Transverse colon (tissue), 4 donors: Measurements from ENCODE around the gene PRR7.
A peak's percentile ranks its signal among the peaks of the same experiment; 100 is the strongest.

Source experiments
- CTCF ChIP-seq, 5 experiments: fragments of 200-600 bp in 3 of 5; fragments of 450-650 bp in 2 of 5; sonication (generic) in 3 of 5; IDR thresholded peaks; 1 replicate in 2 of 5; 2 replicates in 3 of 5; pipeline ENCODE4 v1.5.1; 2016 to 2017; ENCODE audit warnings: antibody characterized with exemption in 5 of 5, inconsistent platforms in 3 of 5, mild to moderate bottlenecking in 2 of 5, moderate library complexity in 1 of 5
- EP300 ChIP-seq: sonication (generic); formaldehyde crosslinking; IDR thresholded peaks from one replicate; pipeline ENCODE4 v1.6.1; 2017; ENCODE audit warnings: antibody characterized with exemption, low read depth
- POLR2A ChIP-seq: fragments of 450-650 bp; IDR thresholded peaks from one replicate; pipeline ENCODE4 v1.6.1; 2016; ENCODE audit warnings: antibody characterized with exemption, mild to moderate bottlenecking, moderate library complexity
- POLR2AphosphoS5 ChIP-seq, 3 donors: sonication (generic); formaldehyde crosslinking; IDR thresholded peaks; one replicate each; pipeline ENCODE4 v1.6.1; 2016; ENCODE audit warnings: antibody characterized with exemption in 3 of 3

DNA sequence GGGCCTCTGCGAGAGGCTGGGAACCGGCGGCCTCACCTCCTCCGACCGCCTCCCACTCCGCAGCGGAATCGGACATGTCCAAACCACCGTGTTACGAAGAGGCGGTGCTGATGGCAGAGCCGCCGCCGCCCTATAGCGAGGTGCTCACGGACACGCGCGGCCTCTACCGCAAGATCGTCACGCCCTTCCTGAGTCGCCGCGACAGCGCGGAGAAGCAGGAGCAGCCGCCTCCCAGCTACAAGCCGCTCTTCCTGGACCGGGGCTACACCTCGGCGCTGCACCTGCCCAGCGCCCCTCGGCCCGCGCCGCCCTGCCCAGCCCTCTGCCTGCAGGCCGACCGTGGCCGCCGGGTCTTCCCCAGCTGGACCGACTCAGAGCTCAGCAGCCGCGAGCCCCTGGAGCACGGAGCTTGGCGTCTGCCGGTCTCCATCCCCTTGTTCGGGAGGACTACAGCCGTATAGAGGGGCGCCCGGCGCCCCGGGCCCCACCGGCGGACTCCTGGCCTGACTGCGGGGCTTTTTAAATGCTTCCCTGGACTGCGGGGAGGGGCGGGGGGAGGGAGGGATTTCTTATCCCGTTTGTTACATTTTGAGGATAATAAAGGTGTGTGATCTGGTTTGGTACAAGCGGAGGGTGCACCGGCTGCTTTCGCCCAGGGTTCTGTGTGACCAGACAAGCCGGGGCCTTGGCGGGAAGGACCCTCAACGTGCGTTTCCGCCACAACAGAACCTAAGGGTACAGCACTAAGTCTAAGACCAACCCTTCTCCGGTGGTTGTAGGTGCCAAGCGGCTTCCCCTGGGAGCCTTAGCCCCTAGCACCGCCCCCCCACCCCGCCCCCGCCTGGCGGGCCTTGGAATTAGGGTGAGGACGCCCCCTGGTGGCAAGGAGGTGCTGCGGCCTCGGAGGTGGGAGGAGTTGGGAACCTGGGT is 9.3 kb downstream of the PRR7 start:
- no peak for TF ChIP-seq POLR2A
- peak; percentile 76 to 99 (median 97) for TF ChIP-seq CTCF (IDR thresholded peaks at IDR 0.05)
- no peak for TF ChIP-seq EP300
- TF ChIP-seq POLR2AphosphoS5 (IDR thresholded peaks at IDR 0.05), result peak; percentile 12 to 36 (median 15)
